ENCODE measurements around the gene OGFRL1.

Gene OGFRL1

GRCh38 chr6:71279321-71279720 lies 9.3 kb upstream of the OGFRL1 start:
- H4K8ac ChIP-seq (ENCODE audit: low read depth, low read length), result no peak overlapping the region
- no peak overlapping the region for H4K91ac ChIP-seq (ENCODE audit: low read depth, low read length)
- no peak for DNase-seq
- H3K23ac ChIP-seq (ENCODE audit: low read length), result no peak overlapping the region
- H3K36me3 ChIP-seq (ENCODE audit: control insufficient read depth in 1 of 2, insufficient read depth in 2 of 2, low read length in 2 of 2), result no peaks in the 10 kb centered on the region
- H3K79me1 ChIP-seq (ENCODE audit: low read length), result no peaks in the 10 kb centered on the region
- H3K4me1 ChIP-seq (ENCODE audit: control insufficient read depth in 1 of 2, insufficient read depth in 2 of 2, low read length in 2 of 2), result no peaks in the 10 kb centered on the region
- no peak overlapping the region for H3K4ac ChIP-seq (ENCODE audit: low read depth, low read length)
- no peak overlapping the region for H2BK5ac ChIP-seq (ENCODE audit: low read depth, low read length, poor library complexity)
- no peak overlapping the region for H2AK5ac ChIP-seq (ENCODE audit: low read length)
- H2BK12ac ChIP-seq (ENCODE audit: low read length), result no peak overlapping the region
- H3K18ac ChIP-seq (ENCODE audit: low read length), result no peak overlapping the region
- H2BK120ac ChIP-seq (ENCODE audit: insufficient read depth, low read length, poor library complexity), result no peak overlapping the region
- H4K12ac ChIP-seq (ENCODE audit: low read depth, low read length), result no peak overlapping the region
- no peak overlapping the region for H3K9ac ChIP-seq (ENCODE audit: low read length)
- WGBS (ENCODE audit: extremely low coverage, insufficient coverage, insufficient read length), result no CpG with 5 or more reads among the region's 2 CpGs
- no peak overlapping the region for H3K4me3 ChIP-seq (ENCODE audit: low read depth, low read length)
- no peak overlapping the region for H2AFZ ChIP-seq (ENCODE audit: insufficient read depth, low read length, poor library complexity)
- no peak overlapping the region for H3K27ac ChIP-seq (ENCODE audit: low read depth, low read length)
- no peaks in the 10 kb centered on the region for H3K79me2 ChIP-seq (ENCODE audit: control insufficient read depth, insufficient read depth, low read length, poor library complexity)
- H3K27me3 ChIP-seq (ENCODE audit: insufficient read depth, low read length), result no peaks in the 10 kb centered on the region
- H3K14ac ChIP-seq (ENCODE audit: low read length), result no peak overlapping the region
- no peaks in the 10 kb centered on the region for H3K9me3 ChIP-seq (ENCODE audit: insufficient read depth, low read depth, low read length)
- no peak overlapping the region for H3K4me2 ChIP-seq (ENCODE audit: low read length)

GRCh38 chr6:71279740-71280139 lies 8.9 kb upstream of the OGFRL1 start:
- Histone ChIP-seq H3K4me2 (ENCODE audit: low read length) (no peak overlapping the region), H3K4me1 (ENCODE audit: control insufficient read depth in 1 of 2, insufficient read depth in 2 of 2, low read length in 2 of 2) (no peaks in the 10 kb centered on the region), H3K14ac (ENCODE audit: low read length) (no peak overlapping the region), H3K79me2 (ENCODE audit: control insufficient read depth, insufficient read depth, low read length, poor library complexity) (no peaks in the 10 kb centered on the region), H4K91ac (ENCODE audit: low read depth, low read length) (no peak overlapping the region), H4K8ac (ENCODE audit: low read depth, low read length) (no peak overlapping the region), H3K9ac (ENCODE audit: low read length) (no peak overlapping the region), H2BK120ac (ENCODE audit: insufficient read depth, low read length, poor library complexity) (no peak overlapping the region), H3K36me3 (ENCODE audit: control insufficient read depth in 1 of 2, insufficient read depth in 2 of 2, low read length in 2 of 2) (no peaks in the 10 kb centered on the region), H3K79me1 (ENCODE audit: low read length) (no peaks in the 10 kb centered on the region), H4K12ac (ENCODE audit: low read depth, low read length) (no peak overlapping the region), H3K27me3 (ENCODE audit: insufficient read depth, low read length) (no peaks in the 10 kb centered on the region), H2BK12ac (ENCODE audit: low read length) (no peak overlapping the region), H2AK5ac (ENCODE audit: low read length) (no peak overlapping the region), H3K27ac (ENCODE audit: low read depth, low read length) (no peak overlapping the region), H3K4ac (ENCODE audit: low read depth, low read length) (no peak overlapping the region), H3K9me3 (ENCODE audit: insufficient read depth, low read depth, low read length) (no peaks in the 10 kb centered on the region), H2BK5ac (ENCODE audit: low read depth, low read length, poor library complexity) (no peak overlapping the region), H3K4me3 (ENCODE audit: low read depth, low read length) (no peak overlapping the region), H3K18ac (ENCODE audit: low read length) (no peak overlapping the region), H2AFZ (ENCODE audit: insufficient read depth, low read length, poor library complexity) (no peak overlapping the region), H3K23ac (ENCODE audit: low read length) (no peak overlapping the region)
- DNase-seq, result no peak
- WGBS (ENCODE audit: extremely low coverage, insufficient coverage, insufficient read length), result no CpG with 5 or more reads among the region's 4 CpGs

GRCh38 chr6:71280701-71281100 lies 7.9 kb upstream of the OGFRL1 start:
- Histone ChIP-seq H4K8ac (ENCODE audit: low read depth, low read length) (no peak overlapping the region), H3K79me1 (ENCODE audit: low read length) (no peaks in the 10 kb centered on the region), H3K4me2 (ENCODE audit: low read length) (no peak overlapping the region), H3K27ac (ENCODE audit: low read depth, low read length) (no peak overlapping the region), H4K12ac (ENCODE audit: low read depth, low read length) (no peak overlapping the region), H3K36me3 (ENCODE audit: control insufficient read depth in 1 of 2, insufficient read depth in 2 of 2, low read length in 2 of 2) (no peaks in the 10 kb centered on the region), H2AFZ (ENCODE audit: insufficient read depth, low read length, poor library complexity) (no peak overlapping the region), H3K14ac (ENCODE audit: low read length) (no peak overlapping the region), H2BK5ac (ENCODE audit: low read depth, low read length, poor library complexity) (no peak overlapping the region), H2AK5ac (ENCODE audit: low read length) (no peak overlapping the region), H3K9ac (ENCODE audit: low read length) (no peak overlapping the region), H2BK120ac (ENCODE audit: insufficient read depth, low read length, poor library complexity) (no peak overlapping the region), H3K18ac (ENCODE audit: low read length) (no peak overlapping the region), H3K23ac (ENCODE audit: low read length) (no peak overlapping the region), H3K4me3 (ENCODE audit: low read depth, low read length) (no peak overlapping the region), H3K79me2 (ENCODE audit: control insufficient read depth, insufficient read depth, low read length, poor library complexity) (no peaks in the 10 kb centered on the region), H3K9me3 (ENCODE audit: insufficient read depth, low read depth, low read length) (no peaks in the 10 kb centered on the region), H3K27me3 (ENCODE audit: insufficient read depth, low read length) (no peaks in the 10 kb centered on the region), H3K4ac (ENCODE audit: low read depth, low read length) (no peak overlapping the region), H3K4me1 (ENCODE audit: control insufficient read depth in 1 of 2, insufficient read depth in 2 of 2, low read length in 2 of 2) (no peaks in the 10 kb centered on the region), H2BK12ac (ENCODE audit: low read length) (no peak overlapping the region), H4K91ac (ENCODE audit: low read depth, low read length) (no peak overlapping the region)
- WGBS (ENCODE audit: extremely low coverage, insufficient coverage, insufficient read length), result no CpG with 5 or more reads among the region's 2 CpGs
- DNase-seq, result no peak

DNA sequence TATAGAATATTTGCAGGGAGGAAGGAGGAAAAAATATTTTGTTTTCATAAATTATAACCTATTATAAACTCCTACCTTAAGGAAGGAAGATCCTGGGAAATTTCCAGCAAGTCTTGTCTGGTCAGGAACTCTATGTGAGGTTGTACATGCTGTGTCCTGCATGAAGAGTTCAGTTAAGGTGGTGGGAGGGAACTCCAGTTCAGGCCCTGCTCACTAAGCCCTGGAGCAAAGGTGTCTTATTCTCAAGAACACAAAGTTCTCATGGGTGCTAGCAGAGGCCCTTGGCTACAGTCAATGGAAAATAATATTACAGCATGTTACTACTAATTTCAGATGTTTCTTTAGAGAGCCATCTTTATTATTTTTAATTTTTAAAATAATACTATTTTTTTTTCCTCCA lies 3.8 kb upstream of the OGFRL1 start:
- Histone ChIP-seq H3K27me3 (ENCODE audit: insufficient read depth, low read length) (no peaks in the 10 kb centered on the region), H2AFZ (ENCODE audit: insufficient read depth, low read length, poor library complexity) (no peak overlapping the region), H4K91ac (ENCODE audit: low read depth, low read length) (no peak overlapping the region), H3K4me2 (ENCODE audit: low read length) (no peak overlapping the region), H3K23ac (ENCODE audit: low read length) (no peak overlapping the region), H3K4ac (ENCODE audit: low read depth, low read length) (no peak overlapping the region), H3K9me3 (ENCODE audit: insufficient read depth, low read depth, low read length) (no peaks in the 10 kb centered on the region), H3K79me1 (ENCODE audit: low read length) (peaks cover 9% of the 10 kb centered on the region), H4K8ac (ENCODE audit: low read depth, low read length) (no peak overlapping the region), H3K79me2 (ENCODE audit: control insufficient read depth, insufficient read depth, low read length, poor library complexity) (peaks cover 8% of the 10 kb centered on the region), H3K9ac (ENCODE audit: low read length) (no peak overlapping the region), H3K36me3 (ENCODE audit: control insufficient read depth in 1 of 2, insufficient read depth in 2 of 2, low read length in 2 of 2) (no peaks in the 10 kb centered on the region), H2AK5ac (ENCODE audit: low read length) (no peak overlapping the region), H2BK5ac (ENCODE audit: low read depth, low read length, poor library complexity) (no peak overlapping the region), H4K12ac (ENCODE audit: low read depth, low read length) (no peak overlapping the region), H3K4me1 (ENCODE audit: control insufficient read depth in 1 of 2, insufficient read depth in 2 of 2, low read length in 2 of 2) (peaks cover 0 to 4% of the 10 kb centered on the region in 2 experiments), H3K14ac (ENCODE audit: low read length) (no peak overlapping the region), H2BK12ac (ENCODE audit: low read length) (no peak overlapping the region), H3K27ac (ENCODE audit: low read depth, low read length) (no peak overlapping the region), H3K4me3 (ENCODE audit: low read depth, low read length) (no peak overlapping the region), H3K18ac (ENCODE audit: low read length) (no peak overlapping the region), H2BK120ac (ENCODE audit: insufficient read depth, low read length, poor library complexity) (no peak overlapping the region)
- no peak for DNase-seq

All from trophoblast cell (in vitro differentiated cells and primary cell).